Kidney epithelial cell (primary cell): ENCODE data around the gene CTNNBL1. TPM values are rescaled to one million over a fixed set of nuclear protein-coding genes. Genes with fewer than 3 reads are reported as not detected.
"Not testable (repeated sequence)": the region's sequence is repeated elsewhere in the genome, so short reads cannot be mapped to it uniquely, and the experiment has no call there.

ENCODE experiments used
- DNase-seq: peaks from one replicate; pipeline ENCODE4 v3.0.0-alpha.2; 2010; ENCODE audit warnings: low read depth
- H3K27me3 ChIP-seq: 2 replicates; pipeline ENCODE4 v1.6.0; 2011; ENCODE audit warnings: low read length; ENCODE audit not compliant: control insufficient read depth, insufficient read depth
- H3K36me3 ChIP-seq: 2 replicates; pipeline ENCODE4 v1.5.1; 2011; ENCODE audit warnings: low read length; ENCODE audit not compliant: control insufficient read depth, insufficient read depth
- H3K4me3 ChIP-seq: 2 replicates; pipeline ENCODE4 v1.5.1; 2011; ENCODE audit warnings: low read depth, mild to moderate bottlenecking, control low read depth, low read length
- total RNA-seq: library from RNA; depleted of rRNA; stranded (reverse); fragments of >200 nt; gene quantifications from 2 replicates; pipeline ENCODE4 v1.2.3, GENCODE V29; 2015
- TF ChIP-seq, protein P1 (sequence below): IDR thresholded peaks from 2 replicates; pipeline ENCODE4 v1.5.1; 2011; ENCODE audit warnings: mild to moderate bottlenecking, moderate library complexity, low read length, control low read depth, inconsistent platforms; ENCODE audit not compliant: insufficient read depth, poor library complexity, severe bottlenecking

Gene CTNNBL1
- total RNA-seq, 1 donor from 2014 or later: 40.5 TPM

DNA sequence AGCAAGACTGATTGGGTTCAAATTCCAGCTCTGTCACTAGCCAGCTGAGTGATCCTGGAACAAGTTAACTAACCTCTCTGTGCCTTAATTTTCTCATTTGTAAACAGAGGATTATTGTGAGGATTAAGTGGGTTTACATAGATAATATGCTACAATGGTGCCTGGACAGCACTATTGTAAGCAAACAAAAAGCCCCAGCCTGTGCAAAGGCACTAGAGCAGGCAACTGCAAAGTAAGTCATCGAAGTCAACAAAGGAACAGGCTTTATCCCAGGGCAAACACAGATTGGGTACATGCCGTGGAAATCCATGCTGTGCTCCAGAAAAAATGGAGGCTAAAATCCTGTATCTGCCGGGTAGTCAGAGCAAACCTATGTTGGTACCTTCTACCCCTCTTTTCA is 43.2 kb upstream of the CTNNBL1 start:
- TF ChIP-seq, protein P1, sequence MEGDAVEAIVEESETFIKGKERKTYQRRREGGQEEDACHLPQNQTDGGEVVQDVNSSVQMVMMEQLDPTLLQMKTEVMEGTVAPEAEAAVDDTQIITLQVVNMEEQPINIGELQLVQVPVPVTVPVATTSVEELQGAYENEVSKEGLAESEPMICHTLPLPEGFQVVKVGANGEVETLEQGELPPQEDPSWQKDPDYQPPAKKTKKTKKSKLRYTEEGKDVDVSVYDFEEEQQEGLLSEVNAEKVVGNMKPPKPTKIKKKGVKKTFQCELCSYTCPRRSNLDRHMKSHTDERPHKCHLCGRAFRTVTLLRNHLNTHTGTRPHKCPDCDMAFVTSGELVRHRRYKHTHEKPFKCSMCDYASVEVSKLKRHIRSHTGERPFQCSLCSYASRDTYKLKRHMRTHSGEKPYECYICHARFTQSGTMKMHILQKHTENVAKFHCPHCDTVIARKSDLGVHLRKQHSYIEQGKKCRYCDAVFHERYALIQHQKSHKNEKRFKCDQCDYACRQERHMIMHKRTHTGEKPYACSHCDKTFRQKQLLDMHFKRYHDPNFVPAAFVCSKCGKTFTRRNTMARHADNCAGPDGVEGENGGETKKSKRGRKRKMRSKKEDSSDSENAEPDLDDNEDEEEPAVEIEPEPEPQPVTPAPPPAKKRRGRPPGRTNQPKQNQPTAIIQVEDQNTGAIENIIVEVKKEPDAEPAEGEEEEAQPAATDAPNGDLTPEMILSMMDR: no peak
- DNase-seq: no peak
- H3K36me3 ChIP-seq: no peaks in the 10 kb centered on the region
- no peaks in the 10 kb centered on the region for H3K27me3 ChIP-seq
- H3K4me3 ChIP-seq: no peak overlapping the region

DNA sequence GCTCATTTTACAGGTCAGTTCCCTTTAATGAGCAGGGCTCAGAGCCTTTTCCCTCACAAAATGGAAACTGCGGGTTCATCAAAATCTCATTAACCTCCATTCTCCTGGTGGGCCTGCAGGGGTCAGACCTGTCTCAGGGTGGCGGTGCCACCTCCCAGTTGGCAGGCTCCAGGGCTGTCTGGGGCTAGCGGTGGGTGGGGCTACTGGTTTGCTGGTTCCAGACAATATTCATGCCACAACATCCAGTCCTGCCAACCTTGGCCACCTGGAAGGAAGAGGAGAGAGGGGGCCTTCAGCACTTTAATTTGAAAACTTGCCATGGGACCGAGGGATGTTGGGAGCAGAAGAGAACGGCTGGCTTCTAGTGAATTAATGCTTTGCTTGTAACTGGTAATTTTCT is 41.9 kb upstream of the CTNNBL1 start:
- Histone ChIP-seq H3K27me3 (no peaks in the 10 kb centered on the region), H3K4me3 (no peak overlapping the region), H3K36me3 (no peaks in the 10 kb centered on the region)
- TF ChIP-seq, protein P1: peak; percentile 29
- no peak for DNase-seq

DNA sequence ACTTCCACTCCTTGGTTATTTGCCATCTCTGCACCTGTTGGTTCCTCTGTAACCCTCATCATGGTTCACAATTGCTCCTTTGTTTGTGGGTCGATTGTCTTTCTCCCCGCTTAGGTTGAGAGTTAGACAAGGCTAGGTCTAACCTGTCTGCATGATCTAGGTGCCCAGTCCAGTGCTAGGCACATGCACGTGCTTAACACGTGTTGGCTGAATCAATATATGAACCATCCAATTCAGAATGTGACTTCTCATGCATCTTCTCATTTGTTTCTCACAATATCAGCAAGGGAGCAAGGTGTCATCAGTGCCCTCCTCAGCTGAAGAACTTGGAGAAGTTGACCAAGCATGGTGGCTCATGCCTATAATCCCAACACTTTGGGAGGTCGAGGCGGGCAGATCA is 36.9 kb upstream of the CTNNBL1 start:
- H3K27me3 ChIP-seq: peaks cover 4% of the 10 kb centered on the region
- TF ChIP-seq, protein P1: no peak
- no peak for DNase-seq
- H3K36me3 ChIP-seq: no peaks in the 10 kb centered on the region
- no peak overlapping the region for H3K4me3 ChIP-seq

DNA sequence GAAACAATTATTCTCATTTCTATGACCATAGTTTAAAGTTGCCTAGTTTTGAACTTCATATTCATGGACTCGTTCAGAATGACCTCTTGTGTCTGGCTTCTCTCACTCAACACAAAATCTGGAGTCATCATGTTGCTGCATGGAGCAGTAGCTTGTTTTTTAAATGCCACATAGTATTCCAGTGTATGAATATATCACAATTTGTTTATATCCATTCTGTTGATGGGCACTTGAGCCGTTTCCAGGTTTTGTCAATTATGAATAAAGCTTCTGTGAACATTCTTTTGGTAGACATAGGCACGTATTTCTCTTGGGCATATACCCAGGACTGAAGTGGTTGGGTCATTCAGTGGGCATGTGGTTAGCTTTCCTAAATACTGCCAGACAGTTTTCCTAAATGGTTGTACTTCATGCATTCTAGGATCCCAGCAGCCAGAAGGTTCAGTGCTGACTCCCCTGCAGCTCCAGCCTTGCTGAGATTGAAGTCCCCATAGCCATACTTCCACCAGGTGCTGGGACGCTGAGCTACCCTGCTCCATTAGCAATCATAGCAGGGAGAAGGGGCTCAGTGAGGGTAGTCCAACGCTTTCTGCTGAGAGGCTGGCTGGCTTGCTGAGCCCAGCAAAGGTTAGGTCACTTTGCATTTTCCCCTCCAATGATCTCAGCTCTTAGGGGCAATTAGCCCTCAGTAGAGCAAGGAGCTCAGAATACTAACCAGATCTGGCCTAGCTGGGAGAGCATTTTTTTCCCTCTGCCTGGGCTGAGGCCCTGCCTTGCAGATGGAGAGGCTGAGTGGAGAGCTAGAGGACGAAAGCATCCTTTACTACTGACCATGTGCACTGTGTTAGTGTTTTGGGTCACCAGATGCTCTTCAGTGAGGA is 35.7 kb upstream of the CTNNBL1 start:
- H3K27me3 ChIP-seq: peaks cover 4% of the 10 kb centered on the region
- no peaks in the 10 kb centered on the region for H3K36me3 ChIP-seq
- DNase-seq: no peak
- no peak overlapping the region for H3K4me3 ChIP-seq
- TF ChIP-seq, protein P1: no peak

DNA sequence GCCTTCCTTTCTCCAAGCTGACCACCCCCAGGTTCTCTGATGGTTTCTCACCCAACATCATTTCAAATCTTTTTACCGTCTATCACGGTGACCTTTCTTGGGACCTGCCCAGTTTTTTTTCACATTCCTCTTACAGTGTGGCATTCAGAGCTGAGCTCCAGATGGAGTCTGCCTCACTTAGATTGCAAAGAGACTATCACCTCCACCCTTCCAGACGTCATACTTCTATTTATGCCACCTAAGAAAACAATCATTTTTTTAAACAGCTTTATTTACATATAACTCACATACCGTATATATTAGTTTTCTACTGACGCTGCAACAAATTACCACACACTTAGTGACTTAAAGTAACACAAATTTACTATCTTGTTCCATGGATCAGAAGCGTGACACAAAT is 32.3 kb upstream of the CTNNBL1 start:
- Histone ChIP-seq H3K27me3 (peaks cover 4% of the 10 kb centered on the region), H3K36me3 (no peaks in the 10 kb centered on the region), H3K4me3 (no peak overlapping the region)
- TF ChIP-seq, protein P1: no peak
- DNase-seq: no peak

DNA sequence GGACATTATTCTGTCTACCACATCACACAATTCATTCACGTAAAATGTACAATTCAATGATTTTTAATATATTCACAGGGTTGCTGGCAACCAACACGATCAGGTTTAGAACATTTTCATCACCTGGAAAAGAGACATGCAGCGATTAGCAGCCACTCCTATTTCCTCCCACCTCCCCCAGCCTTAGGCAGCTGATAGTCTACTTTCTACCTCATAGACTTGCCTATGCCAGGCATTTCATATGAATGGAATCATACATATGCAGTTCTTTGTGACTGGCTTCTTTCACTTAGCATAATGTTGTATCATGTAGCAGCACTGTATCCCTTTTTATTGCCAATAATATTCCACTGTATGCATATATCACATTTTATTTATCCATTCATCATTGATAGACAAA is 31.5 kb upstream of the CTNNBL1 start:
- no peak for DNase-seq
- TF ChIP-seq, protein P1: no peak
- H3K27me3 ChIP-seq: peaks cover 4% of the 10 kb centered on the region
- no peak overlapping the region for H3K4me3 ChIP-seq
- no peaks in the 10 kb centered on the region for H3K36me3 ChIP-seq

DNA sequence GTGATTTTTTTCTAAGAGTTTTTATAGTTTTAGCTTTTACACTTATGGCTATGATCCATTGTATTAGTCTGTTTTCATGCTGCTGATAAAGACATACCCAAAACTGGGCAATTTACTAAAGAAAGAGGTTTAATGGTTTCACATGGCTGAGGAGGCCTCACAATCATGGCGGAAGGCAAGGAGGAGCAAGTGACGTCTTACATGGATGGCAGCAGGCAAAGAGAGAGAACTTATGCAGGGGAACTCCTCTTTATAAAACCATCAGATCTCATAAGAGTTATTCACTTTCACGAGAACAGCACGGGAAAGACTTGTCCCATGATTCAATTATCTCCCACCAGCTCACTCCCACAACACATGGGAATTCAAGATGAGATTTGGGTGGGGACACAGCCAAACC is 29.2 kb upstream of the CTNNBL1 start:
- H3K27me3 ChIP-seq, H3K4me3 ChIP-seq, H3K36me3 ChIP-seq, DNase-seq: not testable (repeated sequence)
